ENCODE measurements around the gene SAMHD1. TPM values are rescaled to one million over a fixed set of nuclear protein-coding genes. Genes with fewer than 3 reads are reported as not detected.
A peak's percentile ranks its signal among the peaks of the same experiment; 100 is the strongest.
"Not testable (repeated sequence)": the region's sequence is repeated elsewhere in the genome, so short reads cannot be mapped to it uniquely, and the experiment has no call there.

SAMHD1 gene
- total and polyA plus RNA-seq, 12 donors = 14.0 to 105 (median 30.8) TPM

- Histone ChIP-seq H3K4me3 (peak overlapping the region in 9 of 10 donors; percentile 92 to 100 (median 94)), H3K9me3 (no peaks in the 10 kb centered on the region), H3K4me1 (peaks cover 4 to 69% (median 35%) of the 10 kb centered on the region in 9 donors), H3K27ac (peak overlapping the region in 9 of 10 donors; percentile 89 to 98 (median 93)), H3K36me3 (peaks cover 0 to 7% (median 0%) of the 10 kb centered on the region in 9 donors), H3K27me3 (no peaks in the 10 kb centered on the region)
- intact Hi-C loops (cut with DNase I) = no loop called here
- 34% methylated on average over 11 of the region's 11 CpGs for WGBS, 2 donors
- TF ChIP-seq CTCF (IDR thresholded peaks at IDR 0.05) = no peak
- ATAC-seq = peak in 1 of 8 donors; percentile 3
- no peak for DNase-seq
Observed at GRCh38 chr20:36951979-36952738, 651 bp upstream of the SAMHD1 start.

- peak overlapping the region; percentile 91 to 100 (median 94) for H3K4me3 ChIP-seq
- intact Hi-C loops (cut with DNase I) = no loop called here
- WGBS, 2 donors = 2 to 5% methylated on average over 24 of the region's 24 CpGs
- peaks cover 0 to 21% (median 6%) of the 10 kb centered on the region in 9 donors for H3K36me3 ChIP-seq
- ATAC-seq = peak in 6 of 8 donors; percentile 0 to 26 (median 8)
- DNase-seq = peak; percentile 20 to 47
- TF ChIP-seq CTCF (IDR thresholded peaks at IDR 0.05) = no peak
- H3K4me1 ChIP-seq = peaks cover 4 to 69% (median 46%) of the 10 kb centered on the region in 9 donors
- no peaks in the 10 kb centered on the region for H3K9me3 ChIP-seq
- H3K27me3 ChIP-seq = no peaks in the 10 kb centered on the region
- H3K27ac ChIP-seq = peak overlapping the region; percentile 65 to 98 (median 93)
Observed at GRCh38 chr20:36950414-36951197, 902 bp downstream of the SAMHD1 start.

- no peaks in the 10 kb centered on the region for H3K27me3 ChIP-seq
- ATAC-seq (no peak), DNase-seq (no peak)
- intact Hi-C loops (cut with DNase I) = no loop called here
- H3K4me1 ChIP-seq = peaks cover 5 to 99% (median 61%) of the 10 kb centered on the region in 9 donors
- H3K36me3 ChIP-seq = peaks cover 0 to 97% (median 8%) of the 10 kb centered on the region in 9 donors
- no peak overlapping the region for H3K4me3 ChIP-seq
- WGBS, 2 donors = 61 to 70% methylated on average over 1 of the region's 1 CpG
- H3K27ac ChIP-seq = peak overlapping the region in 4 of 10 donors; percentile 9 to 44 (median 32)
- no peak for TF ChIP-seq CTCF (IDR thresholded peaks at IDR 0.05)
- H3K9me3 ChIP-seq = no peaks in the 10 kb centered on the region
Observed at GRCh38 chr20:36941401-36941835, 10.1 kb downstream of the SAMHD1 start.

- ATAC-seq (no peak), DNase-seq (no peak)
- Histone ChIP-seq H3K27me3 (no peaks in the 10 kb centered on the region), H3K27ac (peak overlapping the region in 6 of 10 donors; percentile 7 to 69 (median 44)), H3K4me1 (peaks cover 0 to 81% (median 30%) of the 10 kb centered on the region in 9 donors), H3K36me3 (peaks cover 0 to 98% (median 0%) of the 10 kb centered on the region in 9 donors), H3K4me3 (no peak overlapping the region), H3K9me3 (no peaks in the 10 kb centered on the region)
- intact Hi-C loops (cut with DNase I) = no loop called here
- no peak for TF ChIP-seq CTCF (IDR thresholded peaks at IDR 0.05)
Observed at GRCh38 chr20:36937402-36937770, 14.1 kb downstream of the SAMHD1 start.

GRCh38 chr20:36936761-36937401 lies 14.6 kb downstream of the SAMHD1 start:
- DNase-seq; intact Hi-C loops (cut with DNase I); H3K9me3 ChIP-seq; H3K4me3 ChIP-seq; H3K27me3 ChIP-seq: not testable (repeated sequence)
- 73 to 85% methylated on average over 9 of the region's 9 CpGs for WGBS, 2 donors
- peak; percentile 49 to 81 (median 69) for ATAC-seq
- peaks cover 0 to 98% (median 0%) of the 10 kb centered on the region in 9 donors for H3K36me3 ChIP-seq
- peak overlapping the region in 9 of 10 donors; percentile 7 to 69 (median 37) for H3K27ac ChIP-seq
- H3K4me1 ChIP-seq = peaks cover 0 to 78% (median 30%) of the 10 kb centered on the region in 9 donors
